GM21723 (cell line): ENCODE data around the gene STIM2.
"Not testable (repeated sequence)": the region's sequence is repeated elsewhere in the genome, so short reads cannot be mapped to it uniquely, and the experiment has no call there.

ENCODE experiments used
- ATAC-seq: cut with Tn5 transposase; IDR thresholded peaks from one replicate; pipeline ENCODE4 v1.9.1; 2021; ENCODE audit warnings: mild to moderate bottlenecking, moderate library complexity; ENCODE audit not compliant: unreplicated experiment

STIM2 gene

DNA sequence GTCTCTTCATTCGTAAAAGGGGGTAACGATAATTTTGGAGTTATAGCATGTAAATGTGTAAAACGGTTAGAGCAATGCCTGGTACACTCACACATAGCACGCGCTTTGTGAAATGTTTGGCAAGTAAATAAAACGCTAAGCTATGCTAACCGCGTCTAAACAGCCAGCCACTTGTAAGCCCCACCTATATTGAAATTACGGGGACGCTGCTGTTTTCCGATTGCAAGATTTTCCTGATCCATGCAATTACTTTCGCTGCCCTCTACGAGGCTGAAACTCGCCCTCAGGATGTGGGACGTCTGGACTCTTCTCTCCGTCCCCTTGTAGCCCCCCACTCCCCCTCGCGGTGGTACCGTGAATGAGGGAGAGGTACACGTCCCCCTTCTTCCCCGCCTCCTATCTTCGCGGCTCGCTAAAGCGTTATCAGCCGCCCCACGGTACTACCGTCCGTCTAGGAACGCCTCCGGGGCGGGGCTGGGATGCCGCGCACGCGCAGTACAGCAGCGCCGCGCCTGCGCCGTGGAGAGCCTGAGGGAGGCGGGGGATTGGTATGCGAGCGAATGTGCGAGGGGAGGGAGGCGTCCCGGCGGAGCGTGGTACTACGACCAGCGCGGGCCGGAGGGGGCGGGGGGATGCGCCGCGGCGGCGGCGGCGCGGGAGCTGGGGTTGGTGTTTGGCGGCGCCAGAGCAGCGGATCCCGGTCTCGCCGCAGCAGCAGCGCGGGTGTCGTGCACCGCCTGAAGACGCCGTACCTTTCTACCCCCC, at the start of gene STIM2:
STIM2 (plus strand) TSS at position 685 of the 765 bp plus-strand sequence.
- ATAC-seq = peak; percentile 65

- ATAC-seq = not testable (repeated sequence)
Measured at GRCh38 chr4:26811571-26811970, 49.1 kb upstream of the STIM2 start.

- ATAC-seq = no peak
Measured at GRCh38 chr4:26812049-26812714, 48.5 kb upstream of the STIM2 start.

DNA sequence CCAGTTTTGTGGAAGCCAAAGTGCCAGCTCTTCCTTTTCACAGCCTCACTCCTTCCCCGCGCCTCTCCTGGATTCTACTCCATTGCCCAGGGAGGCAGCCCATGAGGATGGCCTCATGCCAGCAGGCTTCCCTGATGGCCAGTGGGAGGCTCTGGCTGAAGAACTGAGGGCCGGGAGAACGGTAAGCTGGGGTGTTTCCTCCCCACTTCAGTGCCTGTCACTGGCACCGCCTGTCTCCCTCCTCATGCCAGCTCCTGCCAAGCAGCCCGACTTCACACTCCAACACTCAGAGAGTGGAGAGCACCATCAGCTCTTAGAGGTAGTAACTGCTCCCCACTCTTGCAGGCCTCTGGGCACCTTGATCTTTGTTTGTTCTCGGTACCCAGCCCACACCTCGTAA, 46.9 kb upstream of the STIM2 start:
- no peak for ATAC-seq

DNA sequence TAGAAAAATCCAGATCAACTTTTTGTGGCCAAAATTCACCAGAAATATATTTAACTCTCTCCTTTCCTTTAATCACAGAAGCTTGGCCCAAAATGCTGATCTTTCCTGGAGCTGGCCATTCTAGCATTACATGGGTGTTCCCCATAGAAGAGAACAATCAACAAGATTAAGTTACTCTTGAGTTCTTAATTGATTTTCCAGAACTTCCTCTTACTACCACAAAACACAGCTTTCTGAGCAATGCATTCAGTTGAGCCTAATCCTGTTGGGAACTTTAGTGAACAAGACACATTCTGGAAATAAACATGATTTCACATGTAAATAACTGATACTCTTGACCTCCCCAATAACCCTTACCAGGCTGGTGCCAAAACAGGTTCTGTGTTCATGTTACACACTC, 45.4 kb upstream of the STIM2 start:
- no peak for ATAC-seq

DNA sequence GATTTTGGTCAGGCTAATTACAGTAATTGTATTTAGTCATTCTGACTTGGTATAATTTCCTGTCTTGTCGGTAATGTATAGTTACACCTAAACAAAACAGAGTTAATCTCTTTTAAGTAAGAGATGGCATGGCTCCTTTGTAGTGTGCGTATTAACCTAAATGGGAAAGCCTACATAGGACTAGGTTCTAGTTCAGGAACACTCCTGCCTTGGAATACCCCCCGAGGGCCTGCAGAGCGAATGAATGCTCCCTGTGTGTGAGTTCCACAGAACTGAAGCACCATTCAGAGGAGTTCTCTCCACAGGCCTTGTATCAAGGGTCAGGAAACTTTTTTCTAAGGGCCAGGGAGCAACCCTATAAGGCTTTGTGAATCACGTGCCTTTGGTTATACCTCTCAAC, 44.9 kb upstream of the STIM2 start:
- no peak for ATAC-seq

GRCh38 chr4:26819026-26819425, 41.6 kb upstream of the STIM2 start:
- no peak for ATAC-seq

DNA sequence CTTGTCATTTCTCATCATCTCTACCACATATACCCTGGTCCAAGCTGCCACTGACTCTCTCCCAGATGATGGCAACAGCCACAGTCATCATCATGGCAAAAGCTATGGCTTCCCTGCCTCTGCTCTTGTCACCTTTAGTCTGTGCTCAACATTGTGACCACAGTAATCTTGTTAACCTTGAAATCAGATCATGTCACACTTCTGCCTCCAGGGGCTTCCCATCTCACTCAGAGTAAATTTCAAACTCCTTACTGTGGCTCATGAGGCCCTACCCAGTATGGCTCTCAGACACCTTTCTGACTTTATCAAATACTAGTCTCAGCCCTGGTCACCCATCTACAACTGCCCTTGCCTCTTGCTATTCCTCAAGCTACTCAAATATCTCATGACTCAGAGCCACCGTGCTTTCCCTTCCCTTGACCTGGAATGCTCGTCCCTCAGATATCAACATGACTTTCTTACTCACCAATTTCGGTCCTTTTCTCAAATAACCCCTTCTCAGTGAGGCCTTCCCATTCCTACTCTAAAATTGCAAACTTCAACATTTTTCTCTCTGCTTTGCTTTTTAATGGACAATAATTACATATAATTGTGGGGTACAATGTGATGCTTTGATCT, 41.1 kb upstream of the STIM2 start:
- ATAC-seq = no peak

DNA sequence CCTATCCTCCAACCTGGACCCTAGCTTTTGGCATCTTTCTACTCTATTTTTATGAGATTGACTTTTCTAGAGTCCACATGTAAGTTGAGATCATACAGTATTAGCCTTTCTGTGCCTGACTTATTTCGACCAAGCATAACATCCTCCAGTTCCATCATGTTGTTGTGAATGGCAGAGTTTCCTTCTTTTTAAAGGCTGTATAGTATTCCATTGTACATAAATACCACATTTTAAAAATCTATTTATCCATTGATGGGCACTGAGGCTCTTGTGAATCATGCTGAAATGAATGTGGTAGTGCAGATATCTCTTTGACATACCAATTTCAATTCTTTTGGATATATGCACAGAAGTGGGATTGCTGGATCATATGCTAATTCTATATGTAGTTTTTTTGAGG, 40.3 kb upstream of the STIM2 start:
- ATAC-seq = no peak

- ATAC-seq = no peak
Measured at GRCh38 chr4:26821031-26821430, 39.6 kb upstream of the STIM2 start.

DNA sequence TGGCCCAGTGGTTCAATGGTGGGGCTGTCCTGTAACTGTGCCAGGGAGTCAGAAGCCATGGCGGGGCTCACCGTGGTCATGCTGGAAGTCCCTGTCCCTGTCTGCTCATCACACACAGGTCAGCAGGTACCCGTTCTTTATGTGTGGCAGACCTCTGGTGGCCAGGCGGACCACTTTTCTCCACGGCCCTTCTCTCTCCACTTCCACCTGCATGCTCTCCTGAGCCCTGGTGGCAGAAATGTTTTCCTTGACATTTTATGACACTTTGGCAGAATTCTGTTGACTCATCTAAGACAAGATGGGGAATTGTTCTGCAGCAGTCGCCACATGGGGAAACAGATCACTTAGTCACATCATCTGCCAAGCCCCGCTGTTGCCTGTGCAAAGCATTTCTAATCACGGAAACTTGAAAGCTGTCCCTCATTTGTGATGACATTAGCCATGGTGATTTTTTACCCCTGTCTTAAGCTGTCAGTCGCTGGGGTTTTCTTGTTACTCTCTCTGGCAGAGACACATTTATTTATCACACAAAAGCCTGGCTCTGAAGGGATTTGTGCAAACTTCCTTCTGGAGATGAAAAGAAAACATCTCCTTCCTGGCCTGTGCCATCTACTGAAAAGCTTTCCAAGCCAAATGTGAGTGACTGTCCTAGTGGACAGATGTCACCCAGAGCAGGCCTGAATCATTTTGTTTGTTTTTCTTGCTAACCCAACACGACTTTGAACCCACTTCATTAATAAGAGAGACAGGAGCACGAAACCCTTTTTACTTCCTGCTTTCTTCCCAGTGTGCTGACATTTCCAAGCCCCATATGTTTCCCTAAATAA, 38.8 kb upstream of the STIM2 start:
- ATAC-seq = no peak

- peak; percentile 38 for ATAC-seq
Measured at GRCh38 chr4:26822546-26822945, 38.1 kb upstream of the STIM2 start.

DNA sequence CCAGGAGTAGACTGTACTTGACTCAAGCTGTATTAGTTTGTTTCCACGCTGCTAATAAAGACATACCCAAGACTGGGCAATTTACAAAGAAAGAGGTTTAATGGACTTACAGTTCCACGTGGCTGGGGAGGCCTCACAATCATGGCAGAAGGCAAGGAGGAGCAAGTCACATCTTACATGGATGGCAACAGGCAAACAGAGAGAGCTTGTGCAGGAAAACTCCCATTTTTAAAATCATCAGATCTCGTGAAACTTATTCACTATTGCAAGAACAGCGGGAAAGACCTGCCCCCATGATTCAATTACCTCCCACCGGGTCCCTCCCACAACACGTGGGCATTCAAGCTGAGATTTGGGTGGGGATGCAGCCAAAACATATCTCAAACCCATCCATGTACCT, 37.7 kb upstream of the STIM2 start:
- ATAC-seq = not testable (repeated sequence)

GRCh38 chr4:26823583-26823982, 37.1 kb upstream of the STIM2 start:
- ATAC-seq = no peak

DNA sequence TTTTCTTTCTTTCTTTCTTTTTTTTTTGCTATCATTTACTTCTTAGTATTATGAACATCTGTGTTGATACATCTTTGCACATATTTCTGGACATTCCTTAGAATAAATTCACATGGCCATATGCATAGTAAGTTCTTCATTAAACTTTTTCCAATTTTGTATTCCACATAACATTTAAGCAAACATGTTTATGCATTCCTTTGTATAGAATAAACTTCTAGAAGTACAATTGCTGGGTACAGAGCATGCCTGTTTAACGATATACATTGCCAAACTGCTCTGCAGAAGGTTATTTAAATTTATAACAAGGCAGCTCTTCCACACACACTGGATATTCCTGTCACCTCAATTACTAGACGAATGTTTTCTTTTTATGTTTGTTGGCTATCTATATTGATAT, 36.0 kb upstream of the STIM2 start:
- no peak for ATAC-seq

GRCh38 chr4:26826721-26827120, 33.9 kb upstream of the STIM2 start:
- ATAC-seq = peak; percentile 94

- not testable (repeated sequence) for ATAC-seq
Measured at GRCh38 chr4:26827336-26827735, 33.3 kb upstream of the STIM2 start.

- ATAC-seq = no peak
Measured at GRCh38 chr4:26827798-26828197, 32.8 kb upstream of the STIM2 start.

DNA sequence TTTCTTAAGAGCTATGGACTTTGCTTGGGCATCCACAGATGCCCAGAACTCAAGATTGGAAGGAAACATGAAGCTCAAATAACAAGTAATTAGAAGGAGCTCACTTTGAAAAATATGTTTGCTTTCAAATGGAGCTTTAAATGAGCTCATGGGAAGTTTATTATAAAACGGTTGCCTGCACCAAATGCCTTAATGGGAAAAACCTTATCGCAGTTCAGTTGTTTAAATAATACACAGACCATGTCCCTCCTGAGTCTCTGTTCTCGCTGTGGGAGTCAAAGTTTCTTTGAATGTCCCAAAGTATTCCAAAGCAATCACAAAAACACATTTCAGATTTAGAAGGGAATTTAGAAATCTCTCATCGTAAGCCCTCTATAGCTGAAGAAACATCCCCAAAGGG, 31.6 kb upstream of the STIM2 start:
- no peak for ATAC-seq

DNA sequence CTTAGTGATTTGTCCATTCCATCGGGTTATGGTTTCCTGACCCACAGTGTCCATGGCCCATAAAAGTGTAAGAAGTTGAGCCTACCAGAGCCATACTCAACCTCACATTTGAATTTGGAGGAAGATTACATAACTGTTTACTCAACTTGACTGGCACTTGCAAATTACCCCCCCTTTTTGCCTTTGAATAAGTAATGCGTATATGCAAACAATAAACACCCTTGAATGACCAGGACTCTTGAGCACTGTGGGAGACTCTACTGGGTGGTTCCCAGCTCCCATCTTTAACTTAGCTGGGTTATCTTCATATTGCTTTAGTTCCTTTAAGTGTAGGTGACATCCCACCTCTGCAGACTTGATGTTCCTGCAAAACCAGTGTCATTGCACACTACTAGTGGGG, 30.6 kb upstream of the STIM2 start:
- ATAC-seq = no peak

- ATAC-seq = no peak
Measured at GRCh38 chr4:26830701-26831100, 29.9 kb upstream of the STIM2 start.
